Activated CD4-positive, alpha-beta T cell treated with anti-CD3 and anti-CD28 coated beads for 36 hours (primary cell): Measurements from ENCODE around the gene C12orf60. TPM values are rescaled to one million over a fixed set of nuclear protein-coding genes. Genes with fewer than 3 reads are reported as not detected.
A peak's percentile ranks its signal among the peaks of the same experiment; 100 is the strongest.

Experiments
- ATAC-seq: fragments of 200-7000 bp; cut with Tn5 transposase; one replicate; pipeline ENCODE4 v1.10.0; 2021; ENCODE audit warnings: mild to moderate bottlenecking, moderate library complexity
- CTCF ChIA-PET: fragments of 350-600 bp; sonication (Branson Sonifier 250); formaldehyde crosslinking; loops from one replicate; lab custom pipeline; 2021; ENCODE audit warnings: antibody characterized with exemption; lab: Charles Lee
- POLR2A ChIA-PET: fragments of 350-600 bp; sonication (Branson Sonifier 250); formaldehyde crosslinking; loops from one replicate; lab custom pipeline; 2021; ENCODE audit warnings: antibody characterized with exemption, inconsistent platforms; lab: Charles Lee
- DNase-seq: peaks from one replicate; pipeline ENCODE4 v3.0.0-alpha.2; 2020
- H3K27ac Mint-ChIP-seq: one replicate; pipeline ENCODE4 v1.8.0; 2021; ENCODE audit warnings: mixed read lengths
- H3K27me3 Mint-ChIP-seq: one replicate; pipeline ENCODE4 v1.8.0; 2021; ENCODE audit warnings: mixed read lengths
- H3K36me3 Mint-ChIP-seq: one replicate; pipeline ENCODE4 v1.8.0; 2021; ENCODE audit warnings: low read depth, mixed read lengths
- H3K4me1 Mint-ChIP-seq: one replicate; pipeline ENCODE4 v1.8.0; 2021; ENCODE audit warnings: mixed read lengths
- H3K4me3 Mint-ChIP-seq: one replicate; pipeline ENCODE4 v1.8.0; 2021; ENCODE audit warnings: mild to moderate bottlenecking, moderate library complexity, mixed read lengths
- H3K9me3 Mint-ChIP-seq: one replicate; pipeline ENCODE4 v1.8.0; 2021; ENCODE audit warnings: low read depth, mixed read lengths
- intact Hi-C, 2 experiments: fragments of 100-400 bp; cut with DNase I in 1 of 2; cut with micrococcal nuclease in 1 of 2; formaldehyde crosslinking; loops; one replicate each; pipeline versions ENCODE4 v1.14.2 to v1.15.1; 2022 to 2024; cut with DNase I, micrococcal nuclease
- total RNA-seq, 2 experiments: library from RNA; stranded (reverse); gene quantifications; one replicate each; pipeline ENCODE4 v1.2.3, GENCODE V29; 2021

Gene C12orf60
- total RNA-seq, 2 experiments from 2014 or later, result 2.9 to 3.0 TPM

GRCh38 chr12:14769969-14770495 is 33.4 kb upstream of the C12orf60 start:
- Mint-ChIP-seq H3K27me3 (no peaks in the 10 kb centered on the region), H3K4me3 (peak overlapping the region; percentile 97), H3K4me1 (peaks cover 35% of the 10 kb centered on the region), H3K36me3 (peaks cover 55% of the 10 kb centered on the region), H3K27ac (peak overlapping the region; percentile 99), H3K9me3 (peaks cover 12% of the 10 kb centered on the region)
- ChIA-PET CTCF (interaction anchor here (1.2 to 5.4 kb wide), 6 partner anchors 12 to 169 kb away, joined by 3 to 38 read pairs (median 4); partner anchors contain the start of genes C12orf60 and WBP11), POLR2A (interaction anchor here (0.5 to 2.6 kb wide), 15 partner anchors 11 to 535 kb away, joined by 3 to 24 read pairs (median 4); partner anchors contain the start of genes ARHGDIB, ATF7IP, C12orf60 and WBP11)
- intact Hi-C loops, result loop anchor here (1.0 to 10.0 kb wide), 17 partner anchors 33 to 1768 kb away; partner anchors contain the start of genes ARHGDIB (in 2 of the 2), ATF7IP (in 2 of the 2), STRAP (in 2 of the 2) and C12orf60 (in 1 of the 2)
- ATAC-seq, result peak; percentile 45
- DNase-seq, result peak; percentile 94

- intact Hi-C loops, result loop anchor here (1.0 to 10.0 kb wide), 18 partner anchors 33 to 1768 kb away; partner anchors contain the start of genes ARHGDIB (in 2 of the 2), ATF7IP (in 2 of the 2), C12orf60 (in 2 of the 2) and STRAP (in 2 of the 2)
These were observed 32.7 kb upstream of the C12orf60 start for GRCh38 chr12:14770496-14771461.

GRCh38 chr12:14771651-14772137 is 31.8 kb upstream of the C12orf60 start:
- Mint-ChIP-seq H3K36me3 (peaks cover 43% of the 10 kb centered on the region), H3K4me3 (peak overlapping the region; percentile 97), H3K9me3 (peaks cover 4% of the 10 kb centered on the region), H3K27ac (peak overlapping the region; percentile 99), H3K4me1 (peaks cover 48% of the 10 kb centered on the region), H3K27me3 (no peaks in the 10 kb centered on the region)
- CTCF ChIA-PET, result interaction anchor here (0.6 to 5.4 kb wide), 4 partner anchors 32 to 406 kb away, joined by 3 to 38 read pairs (median 3); partner anchors contain the start of genes ATF7IP, C12orf60 and WBP11
- intact Hi-C loops, result loop anchor here (1.0 to 10.0 kb wide), 16 partner anchors 32 to 1769 kb away; partner anchors contain the start of genes STRAP (in 2 of the 2), ATF7IP (in 1 of the 2), C12orf60 (in 1 of the 2) and HEBP1 (in 1 of the 2)
- no peak for ATAC-seq
- peak; percentile 44 for DNase-seq
- POLR2A ChIA-PET, result interaction anchor here (0.5 to 2.6 kb wide), 8 partner anchors 13 to 761 kb away, joined by 3 to 24 read pairs (median 6); partner anchors contain the start of genes ARHGDIB, ATF7IP, C12orf60 and WBP11

More at GRCh38 chr12:14770496-14771461, 32.7 kb upstream of the C12orf60 start:
- H3K36me3 Mint-ChIP-seq, result peaks cover 50% of the 10 kb centered on the region
- CTCF ChIA-PET, result interaction anchor here (0.7 to 5.4 kb wide), 8 partner anchors 11 to 405 kb away, joined by 3 to 38 read pairs (median 3); partner anchors contain the start of genes ATF7IP, C12orf60 and WBP11
- peak overlapping the region; percentile 99 for H3K27ac Mint-ChIP-seq
- H3K27me3 Mint-ChIP-seq, result no peaks in the 10 kb centered on the region
- H3K4me1 Mint-ChIP-seq, result peaks cover 41% of the 10 kb centered on the region
- peak; percentile 35 for ATAC-seq
- POLR2A ChIA-PET, result interaction anchor here (0.5 to 2.6 kb wide), 17 partner anchors 11 to 800 kb away, joined by 3 to 24 read pairs (median 4); partner anchors contain the start of genes ARHGDIB, ATF7IP, C12orf60 and WBP11
- peak; percentile 96 for DNase-seq
- peaks cover 10% of the 10 kb centered on the region for H3K9me3 Mint-ChIP-seq
- H3K4me3 Mint-ChIP-seq, result peak overlapping the region; percentile 97

GRCh38 chr12:14772946-14773345 is 30.5 kb upstream of the C12orf60 start:
- peaks cover 32% of the 10 kb centered on the region for H3K36me3 Mint-ChIP-seq
- POLR2A ChIA-PET, result interaction anchor here (3.2 kb wide), 1 partner anchor 30 kb away, joined by 16 read pairs; the partner anchor contains the start of genes C12orf60 and WBP11
- intact Hi-C loops, result loop anchor here (2.0 to 10.0 kb wide), 11 partner anchors 51 to 1771 kb away; partner anchors contain the start of genes STRAP (in 2 of the 2), ATF7IP (in 1 of the 2) and HEBP1 (in 1 of the 2)
- H3K9me3 Mint-ChIP-seq, result no peaks in the 10 kb centered on the region
- H3K4me3 Mint-ChIP-seq, result peak overlapping the region; percentile 96
- ATAC-seq (no peak), DNase-seq (no peak)
- no peak overlapping the region for H3K27ac Mint-ChIP-seq
- peaks cover 40% of the 10 kb centered on the region for H3K4me1 Mint-ChIP-seq
- no peaks in the 10 kb centered on the region for H3K27me3 Mint-ChIP-seq
- CTCF ChIA-PET, result interaction anchor here (0.6 to 5.4 kb wide), 6 partner anchors 11 to 762 kb away, joined by 3 to 38 read pairs (median 4); partner anchors contain the start of genes C12orf60 and WBP11

- H3K27ac Mint-ChIP-seq, result peak overlapping the region; percentile 97
- no peaks in the 10 kb centered on the region for H3K9me3 Mint-ChIP-seq
- peaks cover 38% of the 10 kb centered on the region for H3K4me1 Mint-ChIP-seq
- CTCF ChIA-PET, result interaction anchor here (0.5 to 5.4 kb wide), 7 partner anchors 10 to 221 kb away, joined by 3 to 38 read pairs (median 3); partner anchors contain the start of genes C12orf60 and WBP11
- DNase-seq (no peak), ATAC-seq (peak; percentile 8)
- intact Hi-C loops, result loop anchor here (1.0 to 10.0 kb wide), 13 partner anchors 30 to 1771 kb away; partner anchors contain the start of genes STRAP (in 2 of the 2), ATF7IP (in 1 of the 2), C12orf60 (in 1 of the 2) and HEBP1 (in 1 of the 2)
- peaks cover 25% of the 10 kb centered on the region for H3K36me3 Mint-ChIP-seq
- no peaks in the 10 kb centered on the region for H3K27me3 Mint-ChIP-seq
- POLR2A ChIA-PET, result interaction anchor here (0.7 to 3.2 kb wide), 5 partner anchors 29 to 389 kb away, joined by 3 to 16 read pairs (median 4); partner anchors contain the start of genes C12orf60 and WBP11
- peak overlapping the region; percentile 96 for H3K4me3 Mint-ChIP-seq
These were observed 29.8 kb upstream of the C12orf60 start for GRCh38 chr12:14773685-14774073.

GRCh38 chr12:14774074-14774905 is 29.2 kb upstream of the C12orf60 start:
- peak; percentile 74 for ATAC-seq
- peak; percentile 95 for DNase-seq
- Mint-ChIP-seq H3K4me3 (peak overlapping the region; percentile 96), H3K4me1 (peaks cover 35% of the 10 kb centered on the region), H3K27me3 (no peaks in the 10 kb centered on the region), H3K9me3 (no peaks in the 10 kb centered on the region), H3K27ac (peak overlapping the region; percentile 97), H3K36me3 (peaks cover 19% of the 10 kb centered on the region)
- CTCF ChIA-PET, result interaction anchor here (0.5 to 2.6 kb wide), 12 partner anchors 10 to 221 kb away, joined by 3 to 14 read pairs (median 4); no protein-coding TSS in a partner anchor
- intact Hi-C loops, result loop anchor here (1.0 to 10.0 kb wide), 12 partner anchors 29 to 1772 kb away; partner anchors contain the start of genes STRAP (in 2 of the 2), ATF7IP (in 1 of the 2), C12orf60 (in 1 of the 2) and HEBP1 (in 1 of the 2)
- POLR2A ChIA-PET, result interaction anchor here (0.6 to 3.2 kb wide), 8 partner anchors 10 to 389 kb away, joined by 3 to 16 read pairs (median 4); partner anchors contain the start of genes C12orf60 and WBP11

GRCh38 chr12:14774906-14775635 is 28.4 kb upstream of the C12orf60 start:
- POLR2A ChIA-PET, result interaction anchor here (0.7 to 3.2 kb wide), 6 partner anchors 9 to 220 kb away, joined by 4 to 16 read pairs (median 5); partner anchors contain the start of genes C12orf60 and WBP11
- Mint-ChIP-seq H3K4me1 (peaks cover 35% of the 10 kb centered on the region), H3K4me3 (peak overlapping the region; percentile 96), H3K9me3 (no peaks in the 10 kb centered on the region), H3K27ac (peak overlapping the region; percentile 97), H3K36me3 (peaks cover 13% of the 10 kb centered on the region), H3K27me3 (no peaks in the 10 kb centered on the region)
- intact Hi-C loops, result loop anchor here (1.0 to 10.0 kb wide), 13 partner anchors 28 to 1773 kb away; partner anchors contain the start of genes STRAP (in 2 of the 2), ATF7IP (in 1 of the 2), C12orf60 (in 1 of the 2) and HEBP1 (in 1 of the 2)
- DNase-seq, result peak; percentile 47
- CTCF ChIA-PET, result interaction anchor here (0.6 to 2.6 kb wide), 14 partner anchors 9 to 382 kb away, joined by 3 to 14 read pairs (median 4); no protein-coding TSS in a partner anchor
- no peak for ATAC-seq

GRCh38 chr12:14775636-14775980 is 27.9 kb upstream of the C12orf60 start:
- H3K27me3 Mint-ChIP-seq, result no peaks in the 10 kb centered on the region
- H3K4me3 Mint-ChIP-seq, result peak overlapping the region; percentile 96
- H3K27ac Mint-ChIP-seq, result peak overlapping the region; percentile 97
- CTCF ChIA-PET, result interaction anchor here (0.8 to 2.6 kb wide), 11 partner anchors 9 to 220 kb away, joined by 3 to 14 read pairs (median 5); partner anchors contain the start of genes C12orf60 and WBP11
- H3K4me1 Mint-ChIP-seq, result peaks cover 35% of the 10 kb centered on the region
- ATAC-seq (no peak), DNase-seq (no peak)
- H3K9me3 Mint-ChIP-seq, result no peaks in the 10 kb centered on the region
- POLR2A ChIA-PET, result interaction anchor here (1.0 to 3.2 kb wide), 4 partner anchors 9 to 27 kb away, joined by 4 to 16 read pairs (median 5); partner anchors contain the start of genes C12orf60 and WBP11
- H3K36me3 Mint-ChIP-seq, result peaks cover 8% of the 10 kb centered on the region
- intact Hi-C loops, result loop anchor here (1.0 to 10.0 kb wide), 5 partner anchors 135 to 1109 kb away; partner anchors contain the start of gene STRAP (in 1 of the 2)
